Osteocyte (in vitro differentiated cells): ENCODE data around the gene OXCT1. TPM values are rescaled to one million over a fixed set of nuclear protein-coding genes. Genes with fewer than 3 reads are reported as not detected.

Source experiments
- DNase-seq: peaks from one replicate; pipeline ENCODE4 v3.0.0; 2021; ENCODE audit warnings: mixed read lengths; ENCODE audit not compliant: unreplicated experiment; ENCODE audit errors: extremely low spot score
- H3K27ac Mint-ChIP-seq: one replicate; pipeline ENCODE4 v1.8.0; 2021; ENCODE audit warnings: mild to moderate bottlenecking, mixed read lengths; ENCODE audit not compliant: unreplicated experiment
- H3K27me3 Mint-ChIP-seq: one replicate; pipeline ENCODE4 v1.8.0; 2021; ENCODE audit warnings: mixed read lengths; ENCODE audit not compliant: unreplicated experiment
- H3K36me3 Mint-ChIP-seq: one replicate; pipeline ENCODE4 v1.8.0; 2021; ENCODE audit warnings: mixed read lengths; ENCODE audit not compliant: unreplicated experiment
- H3K4me1 Mint-ChIP-seq: one replicate; pipeline ENCODE4 v1.8.0; 2021; ENCODE audit warnings: mixed read lengths; ENCODE audit not compliant: unreplicated experiment
- H3K4me3 Mint-ChIP-seq: one replicate; pipeline ENCODE4 v1.8.0; 2021; ENCODE audit warnings: mild to moderate bottlenecking, moderate library complexity, mixed read lengths; ENCODE audit not compliant: unreplicated experiment
- H3K9me3 Mint-ChIP-seq: one replicate; pipeline ENCODE4 v1.8.0; 2021; ENCODE audit warnings: mixed read lengths; ENCODE audit not compliant: unreplicated experiment
- total RNA-seq: library from RNA; stranded (reverse); gene quantifications from 2 replicates; pipeline ENCODE4 v1.2.1, GENCODE V29; 2021
- TF ChIP-seq, protein P1 (sequence below): fragments of 200-600 bp; sonication (generic); IDR thresholded peaks from 2 replicates; pipeline ENCODE4 v1.5.0; 2021; ENCODE audit warnings: antibody characterized with exemption, mild to moderate bottlenecking, moderate library complexity

The OXCT1 gene
- total RNA-seq, 1 donor from 2014 or later = 41.9 TPM

DNA sequence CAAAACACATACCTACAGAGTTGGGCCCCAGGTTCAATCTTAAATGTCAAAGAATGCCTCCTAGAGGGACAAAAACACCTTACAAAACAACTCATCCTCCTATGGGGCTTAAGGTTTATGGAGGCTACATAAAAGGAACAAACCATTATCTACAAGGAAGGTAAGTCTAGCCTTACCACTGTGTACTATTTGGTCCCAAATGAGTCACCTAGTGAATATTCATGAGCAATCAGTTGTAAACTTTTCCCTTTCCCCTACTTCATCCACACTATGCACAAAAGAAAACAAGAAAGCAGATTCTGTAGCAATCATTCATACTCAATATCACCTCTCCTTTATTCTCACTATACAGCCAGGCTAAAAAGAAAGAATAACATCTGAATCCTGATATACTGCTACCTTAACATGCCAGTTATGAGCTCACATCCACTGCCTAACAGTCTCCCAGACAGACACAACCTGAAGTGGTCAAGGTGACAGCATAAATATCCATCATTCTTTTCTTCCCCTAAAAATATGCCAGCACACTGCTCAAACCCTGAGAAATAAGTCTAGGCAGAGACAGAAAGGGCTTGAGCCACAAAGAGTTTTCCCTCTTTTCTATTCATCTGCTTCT, 6.2 kb downstream of the OXCT1 start:
- no peak overlapping the region for H3K4me3 Mint-ChIP-seq
- TF ChIP-seq, protein P1, sequence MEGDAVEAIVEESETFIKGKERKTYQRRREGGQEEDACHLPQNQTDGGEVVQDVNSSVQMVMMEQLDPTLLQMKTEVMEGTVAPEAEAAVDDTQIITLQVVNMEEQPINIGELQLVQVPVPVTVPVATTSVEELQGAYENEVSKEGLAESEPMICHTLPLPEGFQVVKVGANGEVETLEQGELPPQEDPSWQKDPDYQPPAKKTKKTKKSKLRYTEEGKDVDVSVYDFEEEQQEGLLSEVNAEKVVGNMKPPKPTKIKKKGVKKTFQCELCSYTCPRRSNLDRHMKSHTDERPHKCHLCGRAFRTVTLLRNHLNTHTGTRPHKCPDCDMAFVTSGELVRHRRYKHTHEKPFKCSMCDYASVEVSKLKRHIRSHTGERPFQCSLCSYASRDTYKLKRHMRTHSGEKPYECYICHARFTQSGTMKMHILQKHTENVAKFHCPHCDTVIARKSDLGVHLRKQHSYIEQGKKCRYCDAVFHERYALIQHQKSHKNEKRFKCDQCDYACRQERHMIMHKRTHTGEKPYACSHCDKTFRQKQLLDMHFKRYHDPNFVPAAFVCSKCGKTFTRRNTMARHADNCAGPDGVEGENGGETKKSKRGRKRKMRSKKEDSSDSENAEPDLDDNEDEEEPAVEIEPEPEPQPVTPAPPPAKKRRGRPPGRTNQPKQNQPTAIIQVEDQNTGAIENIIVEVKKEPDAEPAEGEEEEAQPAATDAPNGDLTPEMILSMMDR = no peak
- DNase-seq = no peak
- no peaks in the 10 kb centered on the region for H3K9me3 Mint-ChIP-seq
- peaks cover 23% of the 10 kb centered on the region for H3K4me1 Mint-ChIP-seq
- no peak overlapping the region for H3K27ac Mint-ChIP-seq
- peaks cover 9% of the 10 kb centered on the region for H3K36me3 Mint-ChIP-seq
- H3K27me3 Mint-ChIP-seq = no peaks in the 10 kb centered on the region

DNA sequence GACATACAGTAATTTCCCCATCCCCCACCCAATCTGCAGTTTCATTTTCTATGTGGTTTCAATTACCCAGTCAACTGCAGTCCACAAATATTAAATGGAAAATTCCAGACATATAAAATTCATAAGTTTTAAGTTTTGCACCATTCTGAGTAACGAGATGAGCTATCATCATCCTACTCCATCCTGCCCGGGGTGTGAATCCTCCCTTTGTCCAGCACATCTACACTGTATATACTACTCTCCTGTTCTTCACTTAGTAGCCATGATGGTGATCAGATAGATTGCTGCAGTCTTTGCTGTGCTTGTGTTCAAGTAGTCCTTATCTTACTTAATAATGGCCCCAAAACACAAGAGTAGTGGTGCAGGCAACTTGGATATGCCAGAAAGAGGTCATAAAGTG, 11.3 kb downstream of the OXCT1 start:
- no peak for DNase-seq
- H3K27ac Mint-ChIP-seq = no peak overlapping the region
- no peaks in the 10 kb centered on the region for H3K4me1 Mint-ChIP-seq
- no peaks in the 10 kb centered on the region for H3K9me3 Mint-ChIP-seq
- TF ChIP-seq, protein P1 = no peak
- H3K27me3 Mint-ChIP-seq = no peaks in the 10 kb centered on the region
- peaks cover 8% of the 10 kb centered on the region for H3K36me3 Mint-ChIP-seq
- no peak overlapping the region for H3K4me3 Mint-ChIP-seq

DNA sequence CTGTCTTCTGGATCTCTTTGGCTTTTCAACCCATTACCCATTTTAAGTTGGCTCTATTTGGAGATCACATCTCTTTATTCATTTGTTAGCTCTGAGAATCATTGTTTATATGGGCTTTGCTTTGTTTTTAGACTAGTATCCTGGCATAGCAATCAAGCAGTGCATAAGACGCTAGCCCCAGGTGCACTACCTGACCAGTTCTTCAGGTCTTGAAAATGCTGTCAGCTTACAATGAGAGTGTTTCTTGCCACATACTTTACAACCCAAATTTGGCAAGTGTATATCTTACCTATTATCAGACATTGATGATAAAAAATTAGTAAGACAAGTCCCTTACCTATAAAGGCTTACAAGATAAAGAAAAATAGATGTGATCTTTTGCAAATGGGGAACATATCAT, 12.2 kb downstream of the OXCT1 start:
- TF ChIP-seq, protein P1 = no peak
- Mint-ChIP-seq H3K9me3 (no peaks in the 10 kb centered on the region), H3K27ac (peak overlapping the region; percentile 5)

DNA sequence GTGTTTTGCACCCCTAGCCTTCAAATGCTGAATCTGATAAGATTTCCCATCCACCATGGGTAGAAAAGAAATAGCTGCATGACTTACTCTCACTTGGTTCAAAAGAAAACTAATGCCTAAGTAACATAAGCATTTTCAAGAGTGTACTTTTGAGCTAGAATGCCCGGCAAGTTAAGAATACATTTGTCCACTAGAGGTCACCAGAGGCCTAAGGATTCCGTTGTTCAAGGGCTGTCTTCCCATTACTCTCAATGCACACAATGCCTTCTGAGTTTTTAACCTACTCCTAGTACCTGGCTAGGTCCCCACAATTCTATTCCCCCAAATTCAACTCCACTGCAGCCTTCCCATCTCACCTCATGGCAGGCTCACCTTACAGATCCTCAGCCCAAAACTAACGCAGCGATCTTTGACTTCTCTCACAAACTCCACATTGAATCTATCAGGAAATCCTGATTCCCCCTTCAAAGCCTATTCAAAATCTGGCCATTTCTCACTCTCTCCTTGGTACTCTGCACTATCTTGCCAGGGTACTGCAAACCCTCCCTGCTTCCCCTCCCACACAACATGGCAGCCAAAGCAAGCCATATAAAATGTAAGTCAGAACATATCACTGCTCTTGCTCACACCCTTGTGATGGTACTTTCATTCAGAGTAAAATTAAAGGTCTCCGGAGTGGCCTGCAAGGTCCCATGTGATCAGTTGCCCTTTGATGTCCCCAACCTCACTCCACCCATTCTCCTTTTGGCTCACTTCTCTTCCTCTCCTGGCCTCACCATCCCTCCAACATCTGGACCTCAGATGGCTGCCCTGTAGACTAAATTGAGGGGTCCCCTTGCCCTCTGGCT, 13.4 kb downstream of the OXCT1 start:
- H3K36me3 Mint-ChIP-seq = peaks cover 20% of the 10 kb centered on the region
- no peaks in the 10 kb centered on the region for H3K27me3 Mint-ChIP-seq
- no peaks in the 10 kb centered on the region for H3K4me1 Mint-ChIP-seq
- TF ChIP-seq, protein P1 = peak; percentile 85
- no peak overlapping the region for H3K4me3 Mint-ChIP-seq
- no peaks in the 10 kb centered on the region for H3K9me3 Mint-ChIP-seq
- no peak for DNase-seq
- H3K27ac Mint-ChIP-seq = no peak overlapping the region

More for the DNA sequence above, 12.2 kb downstream of the OXCT1 start:
- no peaks in the 10 kb centered on the region for H3K4me1 Mint-ChIP-seq
- no peak for DNase-seq
- no peaks in the 10 kb centered on the region for H3K27me3 Mint-ChIP-seq
- H3K36me3 Mint-ChIP-seq = peaks cover 11% of the 10 kb centered on the region
- no peak overlapping the region for H3K4me3 Mint-ChIP-seq

DNA sequence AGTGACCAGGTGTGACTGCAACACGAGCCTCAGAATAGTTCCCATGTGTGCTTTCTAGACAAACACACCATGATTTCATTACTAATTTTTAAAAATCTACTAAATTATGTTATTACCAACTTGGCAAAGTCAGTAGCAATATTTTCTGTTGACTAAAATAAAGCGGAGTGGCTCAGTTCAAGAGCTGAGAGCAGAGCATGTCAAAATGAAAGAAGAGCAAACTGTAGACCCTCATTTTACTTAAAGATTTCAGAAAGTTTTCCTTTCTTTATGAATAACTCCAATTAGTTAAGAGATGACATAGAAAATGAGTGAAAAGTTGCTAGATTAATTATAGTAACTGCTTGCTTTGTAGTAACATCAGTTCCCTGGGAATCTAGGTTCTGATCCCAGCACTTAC, 17.9 kb downstream of the OXCT1 start:
- H3K27ac Mint-ChIP-seq = no peak overlapping the region
- TF ChIP-seq, protein P1 = no peak
- peaks cover 5% of the 10 kb centered on the region for H3K9me3 Mint-ChIP-seq
- H3K36me3 Mint-ChIP-seq = peaks cover 41% of the 10 kb centered on the region
- no peak for DNase-seq
- no peaks in the 10 kb centered on the region for H3K27me3 Mint-ChIP-seq
- H3K4me1 Mint-ChIP-seq = no peaks in the 10 kb centered on the region
- H3K4me3 Mint-ChIP-seq = no peak overlapping the region
